Measurements from ENCODE around the gene SCCPDH.

Gene SCCPDH

GRCh38 chr1:246786606-246787238 lies 62.5 kb downstream of the SCCPDH start:
- no peak for DNase-seq

- DNase-seq, result no peak
Observed at GRCh38 chr1:246787781-246788513, 63.7 kb downstream of the SCCPDH start.

- DNase-seq, result no peak
Observed at GRCh38 chr1:246788895-246789338, 64.7 kb downstream of the SCCPDH start.

GRCh38 chr1:246789454-246790339 lies 65.5 kb downstream of the SCCPDH start:
- DNase-seq, result no peak

- DNase-seq, result no peak
Observed at GRCh38 chr1:246790364-246790763, 66.2 kb downstream of the SCCPDH start.

GRCh38 chr1:246790833-246791232 lies 66.6 kb downstream of the SCCPDH start:
- no peak for DNase-seq

GRCh38 chr1:246791303-246791918 lies 67.2 kb downstream of the SCCPDH start:
- no peak for DNase-seq

- no peak for DNase-seq
Observed at GRCh38 chr1:246792603-246793002, 68.4 kb downstream of the SCCPDH start.

- DNase-seq, result no peak
Observed at GRCh38 chr1:246793356-246793896, 69.2 kb downstream of the SCCPDH start.

- DNase-seq, result no peak
Observed at GRCh38 chr1:246794048-246794827, 70.0 kb downstream of the SCCPDH start.

- no peak for DNase-seq
Observed at GRCh38 chr1:246794828-246795671, 70.8 kb downstream of the SCCPDH start.

GRCh38 chr1:246795906-246796694 lies 71.9 kb downstream of the SCCPDH start:
- no peak for DNase-seq

- DNase-seq, result no peak
Observed at GRCh38 chr1:246797157-246797556, 72.9 kb downstream of the SCCPDH start.

GRCh38 chr1:246797597-246797996 lies 73.4 kb downstream of the SCCPDH start:
- DNase-seq, result no peak

- DNase-seq, result no peak
Observed at GRCh38 chr1:246798107-246798506, 73.9 kb downstream of the SCCPDH start.

- no peak for DNase-seq
Observed at GRCh38 chr1:246798606-246799496, 74.6 kb downstream of the SCCPDH start.

- DNase-seq, result no peak
Observed at GRCh38 chr1:246800356-246800755, 76.1 kb downstream of the SCCPDH start.

GRCh38 chr1:246800756-246801155 lies 76.5 kb downstream of the SCCPDH start:
- DNase-seq, result no peak
